ENCODE measurements around the gene MEOX2.

DNA sequence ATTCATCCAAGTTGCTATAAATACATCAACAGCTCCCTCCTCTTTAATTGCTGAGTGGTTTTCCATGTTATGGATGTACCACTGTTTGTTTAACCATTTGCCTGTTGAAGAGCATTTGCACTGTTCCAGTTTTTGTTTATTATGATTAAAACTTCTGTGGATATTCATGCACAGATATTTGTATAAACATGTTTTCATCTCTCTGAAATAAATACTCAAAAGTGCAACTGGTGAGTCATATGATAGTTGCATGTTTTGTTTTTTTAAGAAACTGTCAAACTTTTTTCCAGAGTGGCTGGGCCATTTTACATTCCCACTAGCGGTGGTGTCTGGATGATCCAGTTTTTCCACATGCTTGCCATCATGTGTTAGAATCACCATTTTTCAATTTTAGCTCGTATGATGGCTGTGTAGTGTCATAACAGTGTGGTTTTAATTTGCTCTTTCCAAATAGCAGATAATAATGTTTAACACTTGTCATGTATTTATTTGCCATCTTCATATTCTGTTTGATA is 33.6 kb downstream of the MEOX2 start:
- TF ChIP-seq, protein P1, sequence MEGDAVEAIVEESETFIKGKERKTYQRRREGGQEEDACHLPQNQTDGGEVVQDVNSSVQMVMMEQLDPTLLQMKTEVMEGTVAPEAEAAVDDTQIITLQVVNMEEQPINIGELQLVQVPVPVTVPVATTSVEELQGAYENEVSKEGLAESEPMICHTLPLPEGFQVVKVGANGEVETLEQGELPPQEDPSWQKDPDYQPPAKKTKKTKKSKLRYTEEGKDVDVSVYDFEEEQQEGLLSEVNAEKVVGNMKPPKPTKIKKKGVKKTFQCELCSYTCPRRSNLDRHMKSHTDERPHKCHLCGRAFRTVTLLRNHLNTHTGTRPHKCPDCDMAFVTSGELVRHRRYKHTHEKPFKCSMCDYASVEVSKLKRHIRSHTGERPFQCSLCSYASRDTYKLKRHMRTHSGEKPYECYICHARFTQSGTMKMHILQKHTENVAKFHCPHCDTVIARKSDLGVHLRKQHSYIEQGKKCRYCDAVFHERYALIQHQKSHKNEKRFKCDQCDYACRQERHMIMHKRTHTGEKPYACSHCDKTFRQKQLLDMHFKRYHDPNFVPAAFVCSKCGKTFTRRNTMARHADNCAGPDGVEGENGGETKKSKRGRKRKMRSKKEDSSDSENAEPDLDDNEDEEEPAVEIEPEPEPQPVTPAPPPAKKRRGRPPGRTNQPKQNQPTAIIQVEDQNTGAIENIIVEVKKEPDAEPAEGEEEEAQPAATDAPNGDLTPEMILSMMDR (IDR thresholded peaks at IDR 0.05), result no peak
- no peak for TF ChIP-seq POLR2A (IDR thresholded peaks at IDR 0.05)

Measured in testis (tissue), 2 donors.